Measurements from ENCODE around the gene LTF.
"Not testable (repeated sequence)": the region's sequence is repeated elsewhere in the genome, so short reads cannot be mapped to it uniquely, and the experiment has no call there.

LTF gene

DNA sequence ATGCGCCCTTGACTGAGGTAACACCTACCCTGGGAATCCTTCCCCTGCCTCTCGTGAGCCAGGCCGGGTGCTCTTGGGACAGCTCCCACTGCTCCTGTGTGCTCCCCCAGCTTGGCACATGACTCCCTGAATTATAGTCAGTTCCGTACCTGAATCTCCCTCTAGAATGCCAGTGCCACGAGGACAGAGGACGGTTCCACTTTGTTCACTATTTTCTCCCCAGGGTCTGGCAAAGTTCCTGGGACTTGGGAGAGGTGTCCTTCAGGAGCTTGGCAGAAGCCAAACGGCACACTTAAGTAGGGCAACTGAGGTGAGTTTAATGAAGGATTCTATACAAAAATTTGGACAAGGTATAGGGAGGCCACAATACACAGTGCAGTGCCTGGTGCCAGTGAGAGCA is 67.6 kb downstream of the LTF start:
- in situ Hi-C loops (cut with MboI; ENCODE audit: low sequenced_read_pairs, unreplicated experiment), result no loop called here
- no peak for TF ChIP-seq CTCF (IDR thresholded peaks at IDR 0.05; ENCODE audit: borderline replicate concordance, control extremely low read depth, extremely low read depth, insufficient read depth, missing control alignments)
- DNase-seq (ENCODE audit: low spot score), result no peak

DNA sequence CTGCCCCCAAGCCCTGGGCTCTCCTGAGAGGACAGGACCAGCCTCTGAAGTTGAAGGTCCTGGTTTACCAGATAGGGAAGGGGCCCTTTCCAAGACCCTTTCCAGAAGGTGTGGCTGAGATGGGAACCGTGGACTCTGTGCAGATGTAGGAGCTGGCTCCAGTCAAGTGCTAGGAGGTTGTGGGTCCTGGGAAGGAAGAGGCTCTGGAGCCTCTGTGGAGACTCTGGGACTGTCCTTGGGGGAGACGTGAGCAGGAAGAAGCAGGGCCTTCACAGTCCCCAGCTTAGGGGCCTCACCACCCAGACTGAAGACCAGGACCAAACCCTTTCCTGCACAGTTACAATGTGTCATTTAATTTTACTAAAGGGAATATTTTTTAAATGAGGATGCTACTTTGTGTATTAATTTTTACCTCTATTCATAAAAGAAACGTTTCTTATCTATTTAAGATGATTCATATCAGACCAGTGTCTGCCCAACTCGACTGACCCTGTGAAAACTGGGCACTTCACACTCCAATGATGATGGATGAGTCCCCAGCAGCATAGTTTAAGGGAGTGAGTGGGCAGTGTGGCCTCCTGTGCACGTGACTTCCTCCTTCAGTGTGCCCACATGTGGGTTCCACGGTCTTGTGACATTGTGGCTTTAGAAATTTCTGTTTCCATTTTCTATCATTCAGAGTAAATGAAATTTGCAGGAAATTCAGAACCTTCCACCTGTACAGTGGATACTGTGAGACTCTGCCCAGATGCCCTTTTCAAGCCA is 68.8 kb downstream of the LTF start:
- in situ Hi-C loops (cut with MboI; ENCODE audit: low sequenced_read_pairs, unreplicated experiment), result no loop called here

GRCh38 chr3:46395210-46395661 is 69.5 kb downstream of the LTF start:
- DNase-seq (ENCODE audit: low spot score), result no peak
- TF ChIP-seq CTCF (IDR thresholded peaks at IDR 0.05; ENCODE audit: borderline replicate concordance, control extremely low read depth, extremely low read depth, insufficient read depth, missing control alignments), result no peak
- in situ Hi-C loops (cut with MboI; ENCODE audit: low sequenced_read_pairs, unreplicated experiment), result no loop called here

More for the DNA sequence above, 68.8 kb downstream of the LTF start:
- TF ChIP-seq CTCF (IDR thresholded peaks at IDR 0.05; ENCODE audit: borderline replicate concordance, control extremely low read depth, extremely low read depth, insufficient read depth, missing control alignments), result no peak
- DNase-seq (ENCODE audit: low spot score), result no peak

DNA sequence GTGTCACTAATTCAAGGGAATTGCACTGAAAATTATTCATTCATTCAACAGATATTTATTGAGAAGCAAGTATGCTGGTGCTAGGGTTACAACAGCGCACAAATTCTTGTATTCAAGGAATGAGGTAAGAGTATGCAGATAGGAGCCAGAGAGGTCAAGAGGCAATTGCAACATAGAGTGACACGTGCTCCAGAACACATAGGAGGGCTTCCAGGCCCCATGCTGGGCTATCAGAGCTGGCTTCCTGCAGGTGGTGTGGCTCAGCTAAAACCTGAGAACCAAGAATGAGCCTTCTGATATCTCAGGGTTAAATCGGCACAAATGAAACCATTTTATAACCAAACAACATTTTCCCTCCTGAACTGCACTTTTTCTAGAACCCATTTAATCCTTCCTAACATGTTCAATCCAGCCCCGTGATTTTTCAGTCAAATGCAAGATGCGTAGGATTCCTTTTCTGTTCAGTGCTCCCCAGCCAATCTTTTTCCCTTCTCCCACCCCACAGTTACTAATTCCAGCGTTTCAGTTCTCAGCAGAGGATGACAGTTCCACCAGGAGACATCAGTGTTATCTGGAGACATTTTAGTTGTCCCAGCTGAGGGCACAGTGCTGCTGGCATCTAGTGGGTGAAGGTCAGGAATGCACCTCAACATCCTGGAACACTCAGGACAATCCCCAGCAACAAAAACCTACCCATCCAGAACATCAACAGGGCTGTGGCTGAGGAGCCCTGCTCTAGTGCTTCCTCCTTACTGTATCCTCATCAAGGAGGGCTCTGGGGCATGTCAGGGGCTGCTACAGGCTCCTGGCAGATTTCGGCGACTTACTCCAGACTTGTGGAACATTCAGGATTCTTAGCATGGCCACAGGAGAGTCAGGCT is 70.9 kb downstream of the LTF start:
- no peak for DNase-seq (ENCODE audit: low spot score)
- TF ChIP-seq CTCF (IDR thresholded peaks at IDR 0.05; ENCODE audit: borderline replicate concordance, control extremely low read depth, extremely low read depth, insufficient read depth, missing control alignments), result no peak
- in situ Hi-C loops (cut with MboI; ENCODE audit: low sequenced_read_pairs, unreplicated experiment), result no loop called here

GRCh38 chr3:46393011-46393410 is 71.7 kb downstream of the LTF start:
- TF ChIP-seq CTCF (IDR thresholded peaks at IDR 0.05; ENCODE audit: borderline replicate concordance, control extremely low read depth, extremely low read depth, insufficient read depth, missing control alignments), result no peak
- no peak for DNase-seq (ENCODE audit: low spot score)
- in situ Hi-C loops (cut with MboI; ENCODE audit: low sequenced_read_pairs, unreplicated experiment), result no loop called here

- in situ Hi-C loops (cut with MboI; ENCODE audit: low sequenced_read_pairs, unreplicated experiment); DNase-seq (ENCODE audit: low spot score): not testable (repeated sequence)
These were observed 73.2 kb downstream of the LTF start for GRCh38 chr3:46391526-46391925.

DNA sequence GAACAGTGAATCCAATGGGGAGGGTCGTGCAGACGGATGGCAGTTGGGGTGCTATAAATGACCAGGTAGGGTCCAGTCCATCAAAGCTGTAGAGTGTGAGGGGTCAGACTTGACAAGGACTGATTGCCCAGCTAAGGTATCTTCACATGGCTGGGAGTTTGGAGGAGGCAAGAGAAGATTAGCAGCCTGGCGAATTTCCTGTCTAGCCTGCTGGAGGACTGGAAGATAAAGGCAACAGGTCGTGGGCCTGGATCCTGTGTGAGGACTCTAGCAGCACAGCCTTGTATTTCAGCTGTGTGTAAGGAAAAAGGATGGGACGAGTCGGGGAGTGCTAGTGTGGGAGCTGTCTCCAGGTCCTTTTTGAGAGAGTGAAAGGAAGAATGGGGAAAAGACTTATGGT is 75.4 kb downstream of the LTF start:
- TF ChIP-seq CTCF (IDR thresholded peaks at IDR 0.05; ENCODE audit: borderline replicate concordance, control extremely low read depth, extremely low read depth, insufficient read depth, missing control alignments), result no peak
- DNase-seq (ENCODE audit: low spot score), result no peak
- in situ Hi-C loops (cut with MboI; ENCODE audit: low sequenced_read_pairs, unreplicated experiment), result no loop called here

- DNase-seq (ENCODE audit: low spot score); in situ Hi-C loops (cut with MboI; ENCODE audit: low sequenced_read_pairs, unreplicated experiment): not testable (repeated sequence)
These were observed 75.9 kb downstream of the LTF start for GRCh38 chr3:46388847-46389246.

Data from GM13976 (cell line).